Prostate gland (tissue), 2 donors: ENCODE measurements around the gene GPATCH2L.

Source experiments
- CTCF ChIP-seq, 4 experiments: fragments of 200-600 bp in 2 of 4; fragments of 450-650 bp in 2 of 4; sonication (generic) in 2 of 4; IDR thresholded peaks; 1 replicate in 3 of 4; 2 replicates in 1 of 4; pipeline ENCODE4 v1.5.1; 2016 to 2019; ENCODE audit warnings: antibody characterized with exemption in 4 of 4, mild to moderate bottlenecking in 2 of 4, moderate library complexity in 2 of 4
- POLR2A ChIP-seq: fragments of 450-650 bp; IDR thresholded peaks from one replicate; pipeline ENCODE4 v1.6.1; 2016; ENCODE audit warnings: antibody characterized with exemption, mild to moderate bottlenecking
- POLR2AphosphoS5 ChIP-seq: sonication (generic); formaldehyde crosslinking; IDR thresholded peaks from one replicate; pipeline ENCODE4 v1.6.1; 2017; ENCODE audit warnings: antibody characterized with exemption

GRCh38 chr14:76218662-76219061, 66.9 kb downstream of the GPATCH2L start:
- no peak for TF ChIP-seq CTCF (IDR thresholded peaks at IDR 0.05)
- TF ChIP-seq POLR2A: no peak
- no peak for TF ChIP-seq POLR2AphosphoS5
